NCI-H1105 (cell line): ENCODE results near the gene NDUFS3.
A peak's percentile ranks its signal among the peaks of the same experiment; 100 is the strongest.
"Not testable (repeated sequence)": the region's sequence is repeated elsewhere in the genome, so short reads cannot be mapped to it uniquely, and the experiment has no call there.

Experiments used
- DNase-seq: peaks from one replicate; lab custom pipeline; 2025; lab: John Stamatoyannopoulos, UW

NDUFS3 gene

DNA sequence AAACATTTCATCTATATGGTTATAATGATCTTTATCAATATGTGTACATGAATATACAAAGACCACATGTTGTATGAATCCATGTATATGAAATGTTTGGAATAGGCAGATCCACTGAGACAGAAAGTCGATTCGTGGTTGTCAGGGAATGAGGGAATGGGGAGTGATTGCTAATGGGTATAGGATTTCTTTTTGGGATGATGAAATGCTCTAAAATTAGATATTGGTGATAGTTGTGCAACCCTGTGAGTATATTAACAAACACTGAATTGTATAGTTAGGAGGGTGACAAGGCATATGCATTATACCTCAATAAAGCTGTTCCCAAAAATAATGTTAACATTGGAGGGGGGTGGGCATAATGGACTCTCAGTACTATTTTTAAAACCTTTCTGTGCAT lies 18.4 kb upstream of the NDUFS3 start:
- no peak for DNase-seq

DNA sequence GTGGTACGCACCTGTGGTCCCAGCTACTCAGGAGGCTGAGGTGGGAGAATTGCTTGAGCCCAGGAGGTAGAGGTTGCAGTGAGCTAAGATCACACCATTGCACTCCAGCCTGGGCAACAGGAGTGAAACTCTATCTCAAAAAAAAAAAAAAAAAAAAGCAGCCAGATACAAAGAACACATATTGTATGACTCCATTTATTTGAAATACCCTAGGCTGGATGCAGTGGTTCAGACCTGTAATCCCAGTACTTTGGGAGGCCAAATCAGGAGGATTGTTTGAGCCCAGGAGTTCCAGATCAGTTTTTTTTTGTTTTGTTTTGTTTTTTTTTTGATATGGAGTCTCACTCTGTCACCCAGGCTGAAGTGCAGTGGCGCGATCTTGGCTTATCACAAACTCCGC lies 16.5 kb upstream of the NDUFS3 start:
- DNase-seq: not testable (repeated sequence)

DNA sequence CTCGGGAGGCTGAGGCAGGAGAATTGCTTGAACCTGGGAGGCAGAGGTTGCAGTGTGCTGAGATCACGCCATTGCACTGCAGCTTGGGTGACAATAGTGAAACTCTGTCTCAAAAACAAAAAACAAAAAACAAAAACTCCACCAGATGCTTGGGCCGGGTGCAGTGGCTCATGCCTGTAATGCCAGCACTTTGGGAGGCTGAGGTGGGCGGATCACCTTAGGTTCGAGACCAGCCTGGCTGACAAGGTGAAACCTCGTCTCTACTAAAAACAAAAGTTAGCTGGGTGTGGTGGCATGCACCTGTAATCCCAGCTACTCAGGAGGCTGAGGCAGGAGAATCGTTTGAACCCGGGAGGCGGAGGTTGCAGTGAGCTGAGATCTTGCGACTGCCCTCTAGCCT lies 14.5 kb upstream of the NDUFS3 start:
- DNase-seq: not testable (repeated sequence)

DNA sequence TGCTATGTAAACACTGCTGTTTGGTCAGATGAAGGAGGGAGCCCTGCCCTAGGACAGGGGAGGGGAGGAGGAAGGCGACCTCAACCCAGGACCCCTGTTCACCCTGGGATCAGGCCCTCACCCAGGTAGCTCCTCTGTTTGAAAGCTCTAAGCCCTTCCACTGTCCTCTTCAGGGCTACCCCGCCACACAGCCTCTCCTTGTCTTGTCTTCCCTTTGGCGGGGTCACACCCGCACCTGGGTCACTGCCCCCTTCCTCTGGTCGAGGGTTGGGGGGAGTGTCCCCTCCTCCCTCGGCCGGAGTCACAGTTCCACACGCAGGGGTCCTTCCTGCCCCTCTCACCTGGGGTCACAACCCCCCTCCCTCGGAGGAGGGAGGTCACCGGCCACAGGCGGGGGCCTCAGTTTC lies 13.9 kb upstream of the NDUFS3 start:
- DNase-seq: no peak

DNA sequence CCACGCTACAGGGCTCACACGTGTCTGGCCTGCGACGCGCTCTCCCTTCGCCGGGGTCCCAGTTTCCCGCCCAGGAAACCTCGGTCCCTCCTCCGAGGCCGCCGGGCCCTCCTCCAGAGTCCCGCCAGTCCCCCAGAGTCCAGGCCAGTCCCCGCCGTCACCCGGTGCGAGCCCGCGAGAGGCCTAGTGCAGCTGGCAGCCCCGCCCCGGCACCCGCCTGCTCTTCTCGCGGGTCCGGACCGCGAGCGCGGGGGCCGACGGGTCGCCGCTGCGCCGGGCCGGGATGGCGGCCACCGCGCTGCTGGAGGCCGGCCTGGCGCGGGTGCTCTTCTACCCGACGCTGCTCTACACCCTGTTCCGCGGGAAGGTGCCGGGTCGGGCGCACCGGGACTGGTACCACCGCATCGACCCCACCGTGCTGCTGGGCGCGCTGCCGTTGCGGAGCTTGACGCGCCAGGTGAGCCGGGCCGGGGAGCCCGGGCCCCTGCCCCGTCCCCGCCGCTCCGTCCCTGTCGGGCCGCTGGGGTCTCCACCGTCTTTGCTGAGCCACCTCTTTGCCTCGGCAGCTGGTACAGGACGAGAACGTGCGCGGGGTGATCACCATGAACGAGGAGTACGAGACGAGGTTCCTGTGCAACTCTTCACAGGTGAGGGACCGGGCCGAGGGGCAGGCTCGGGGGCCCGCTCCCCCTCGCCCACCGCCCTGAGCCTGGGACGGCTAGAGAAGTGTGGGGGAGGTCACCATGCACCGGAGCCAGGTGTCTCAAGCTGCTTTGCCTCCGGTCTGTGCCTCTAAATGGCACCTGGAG lies 13.3 kb upstream of the NDUFS3 start, which contains the start of gene PTPMT1:
PTPMT1 (plus strand) TSS at position 260 of the 809 bp plus-strand sequence; CDS start at position 284, 24 bp downstream.
- peak; percentile 26 for DNase-seq

DNA sequence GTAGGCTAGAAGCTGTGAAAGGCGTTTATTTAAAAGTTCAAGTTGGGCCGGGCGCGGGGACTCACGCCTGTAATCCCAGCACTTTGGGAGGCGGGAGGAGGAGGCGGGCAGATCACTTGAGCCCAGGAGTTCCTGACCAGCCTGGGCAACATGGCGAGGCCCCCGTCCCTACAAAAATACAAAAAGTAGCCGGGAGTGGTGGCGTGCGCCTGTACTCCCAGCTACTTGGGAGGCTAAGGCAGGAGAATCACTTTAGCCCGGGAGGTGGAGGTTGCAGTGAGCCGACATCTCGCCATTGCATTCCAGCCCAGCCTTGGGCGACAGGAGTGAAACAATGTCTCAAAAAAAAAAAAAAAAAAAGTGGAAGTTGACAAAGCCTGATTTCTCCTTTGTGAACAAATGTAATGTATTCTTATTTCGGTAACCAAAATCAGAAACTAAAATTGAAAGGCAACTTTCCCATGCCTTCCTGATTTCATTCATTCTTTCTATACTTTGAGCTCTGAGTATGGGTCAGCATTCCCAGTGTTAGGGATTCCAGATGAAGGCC lies 12.7 kb upstream of the NDUFS3 start:
- DNase-seq: no peak

DNA sequence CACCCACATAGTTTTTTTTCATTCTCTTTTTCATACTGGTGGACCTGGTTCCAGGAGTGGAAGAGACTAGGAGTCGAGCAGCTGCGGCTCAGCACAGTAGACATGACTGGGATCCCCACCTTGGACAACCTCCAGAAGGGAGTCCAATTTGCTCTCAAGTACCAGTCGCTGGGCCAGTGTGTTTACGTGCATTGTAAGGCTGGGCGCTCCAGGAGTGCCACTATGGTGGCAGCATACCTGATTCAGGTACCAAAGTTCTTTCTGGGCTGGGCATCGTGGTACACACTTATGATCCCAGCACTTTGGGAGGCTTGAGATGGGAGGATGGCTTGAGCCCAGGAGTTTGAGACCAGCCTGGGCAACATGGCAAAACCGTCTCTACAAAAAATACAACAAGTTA lies 9.2 kb upstream of the NDUFS3 start:
- DNase-seq: no peak

DNA sequence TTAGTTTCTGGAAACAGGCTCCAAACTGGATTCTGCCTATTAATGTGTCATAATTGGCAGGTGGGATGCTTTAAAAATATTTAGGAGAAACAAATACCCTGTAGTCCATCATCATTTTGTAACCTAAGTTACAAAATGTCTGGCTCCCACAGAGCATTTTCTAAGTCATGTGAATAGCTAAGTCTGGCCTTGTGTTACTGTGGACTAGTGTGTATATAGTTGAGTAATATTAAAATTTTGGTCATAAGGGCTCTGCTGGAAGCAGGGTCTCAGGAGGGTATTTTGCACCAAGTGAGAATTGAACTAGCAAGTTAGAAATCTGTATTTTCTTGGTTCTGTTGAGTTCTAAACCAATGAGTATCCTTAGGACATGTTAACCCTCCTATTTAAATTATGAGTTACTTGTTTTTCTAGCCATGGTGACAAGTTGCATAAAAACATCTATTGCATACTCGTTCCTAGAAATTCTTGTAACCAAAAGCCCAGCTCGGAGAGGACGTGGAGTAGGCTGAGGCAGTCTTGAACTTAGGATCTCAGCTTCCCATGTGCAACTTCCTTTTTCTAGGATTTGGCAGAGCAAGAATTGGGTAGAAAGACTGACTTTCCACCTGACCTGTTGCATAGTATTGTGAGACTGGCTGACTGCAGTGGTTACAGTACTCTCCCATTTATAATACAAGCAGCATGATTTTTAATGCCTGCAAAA lies 8.1 kb upstream of the NDUFS3 start:
- no peak for DNase-seq

DNA sequence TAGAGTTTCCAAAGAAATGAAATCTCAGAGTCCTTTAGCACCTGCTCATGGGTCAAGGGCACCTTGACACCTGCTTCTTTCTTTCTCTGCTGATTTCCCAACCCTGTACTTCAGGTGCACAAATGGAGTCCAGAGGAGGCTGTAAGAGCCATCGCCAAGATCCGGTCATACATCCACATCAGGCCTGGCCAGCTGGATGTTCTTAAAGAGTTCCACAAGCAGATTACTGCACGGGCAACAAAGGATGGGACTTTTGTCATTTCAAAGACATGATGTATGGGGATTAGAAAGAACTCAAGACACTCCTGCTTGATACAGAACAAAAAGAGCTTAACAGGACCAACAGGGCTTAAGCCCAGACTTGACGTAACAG lies 7.5 kb upstream of the NDUFS3 start:
- no peak for DNase-seq

DNA sequence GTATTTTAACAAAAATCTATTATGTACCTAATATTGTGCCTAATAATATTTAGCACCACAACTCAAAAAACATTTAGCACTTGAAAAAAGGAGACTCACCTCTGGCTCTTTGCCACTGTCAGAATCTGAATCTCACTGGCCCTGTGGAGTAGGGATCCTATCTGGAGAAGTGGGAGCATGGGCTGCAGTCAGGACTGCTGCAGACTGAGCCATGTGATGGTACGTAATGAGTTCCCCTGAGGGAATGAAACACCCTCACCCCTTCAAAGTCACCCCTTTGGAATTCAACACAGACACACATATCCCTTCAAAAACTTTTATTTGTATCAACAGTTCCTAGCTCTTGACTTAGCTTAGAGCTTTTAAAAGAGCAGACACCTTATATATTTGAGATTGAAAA lies 7.0 kb upstream of the NDUFS3 start:
- DNase-seq: no peak

DNA sequence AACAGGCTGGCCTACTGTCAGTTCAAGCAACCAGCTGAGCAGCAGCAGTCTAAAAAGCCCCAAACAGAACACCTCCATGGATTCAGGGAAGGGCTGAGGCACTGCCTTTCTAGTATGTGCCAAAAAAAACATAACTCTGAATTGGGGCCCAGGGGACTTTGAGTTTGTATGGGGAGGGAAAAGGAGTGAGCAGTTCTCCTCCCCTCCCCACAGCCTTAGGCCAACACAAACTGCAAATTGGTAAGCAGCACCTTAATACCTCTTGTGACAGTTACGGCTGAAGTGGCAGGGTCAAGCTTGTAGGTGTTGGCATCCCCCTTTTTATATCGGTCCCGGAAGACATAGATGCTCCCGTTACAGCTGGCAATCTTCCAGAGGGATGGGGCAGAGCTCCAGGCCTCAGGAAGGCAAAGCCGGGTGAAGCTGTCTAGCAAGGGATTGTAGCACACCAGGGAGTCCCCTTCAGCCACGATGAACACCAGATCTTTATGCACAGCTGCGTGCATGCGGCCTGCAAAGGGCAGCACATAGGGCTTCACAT lies 6.1 kb upstream of the NDUFS3 start:
- DNase-seq: no peak

DNA sequence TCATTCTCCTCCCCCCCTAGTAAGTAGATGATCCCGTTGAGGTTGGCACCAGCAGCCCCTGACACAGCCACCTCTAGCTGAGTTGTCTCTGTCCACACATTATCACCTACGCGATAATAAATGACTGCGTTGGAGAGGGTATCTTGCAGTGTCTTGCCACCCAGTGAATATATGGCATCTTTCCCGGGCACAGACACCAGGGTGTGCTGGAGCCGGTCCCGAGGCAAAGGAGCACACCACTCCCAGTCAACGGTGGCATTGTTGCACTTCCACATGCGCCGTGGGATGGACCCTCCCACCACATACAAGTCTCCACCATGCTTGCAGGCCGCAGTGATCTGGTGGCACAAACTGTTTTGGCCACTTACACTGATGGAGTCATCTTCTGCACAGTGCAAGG lies 5.6 kb upstream of the NDUFS3 start:
- DNase-seq: no peak

DNA sequence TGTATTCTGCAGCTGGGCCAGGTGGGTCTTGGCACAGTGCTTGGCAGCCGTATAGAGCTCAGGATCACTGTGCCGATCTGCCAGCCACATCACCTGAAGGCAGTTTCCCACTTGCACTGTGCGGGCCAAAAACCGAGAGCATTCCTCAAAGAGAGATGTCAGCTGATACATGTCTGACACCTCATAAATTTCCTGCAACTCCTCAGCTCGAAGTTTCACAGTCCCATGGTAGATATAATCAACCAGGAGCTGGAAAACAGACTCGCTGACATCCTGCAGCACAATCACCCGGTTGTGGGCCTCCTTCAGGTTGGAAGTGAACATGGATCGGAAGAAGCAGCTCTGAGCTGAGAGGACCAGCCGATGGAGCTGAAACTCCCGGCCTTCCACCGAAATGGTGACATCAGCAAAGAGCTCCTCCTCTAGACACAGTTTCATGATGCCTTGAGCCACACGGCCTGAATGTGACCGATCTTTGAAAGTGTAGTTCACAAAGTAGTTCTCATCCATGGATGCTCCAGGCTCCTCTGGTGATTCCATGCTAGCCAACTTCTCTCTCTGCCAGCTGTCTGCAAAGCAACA lies 1.3 kb upstream of the NDUFS3 start:
- no peak for DNase-seq

DNA sequence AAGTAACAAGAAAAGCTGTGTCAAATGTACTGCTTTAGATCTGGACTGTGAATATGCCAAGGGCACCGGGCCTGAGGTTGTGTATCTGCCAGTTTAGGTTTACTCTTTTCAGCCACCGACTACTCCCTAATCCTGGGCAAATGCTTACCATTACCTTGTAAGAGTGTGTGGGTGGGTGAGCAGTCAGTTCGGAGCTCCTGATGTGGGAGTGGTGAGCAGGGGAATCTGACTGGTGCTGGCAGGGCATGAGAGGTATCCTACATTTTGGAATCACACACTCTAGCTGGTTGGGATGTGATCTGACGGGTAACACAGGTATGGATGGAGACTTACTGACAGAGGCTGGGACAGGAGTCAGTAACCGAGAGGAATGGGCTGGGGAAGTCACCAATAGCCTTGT lies 5.0 kb downstream of the NDUFS3 start:
- no peak for DNase-seq

DNA sequence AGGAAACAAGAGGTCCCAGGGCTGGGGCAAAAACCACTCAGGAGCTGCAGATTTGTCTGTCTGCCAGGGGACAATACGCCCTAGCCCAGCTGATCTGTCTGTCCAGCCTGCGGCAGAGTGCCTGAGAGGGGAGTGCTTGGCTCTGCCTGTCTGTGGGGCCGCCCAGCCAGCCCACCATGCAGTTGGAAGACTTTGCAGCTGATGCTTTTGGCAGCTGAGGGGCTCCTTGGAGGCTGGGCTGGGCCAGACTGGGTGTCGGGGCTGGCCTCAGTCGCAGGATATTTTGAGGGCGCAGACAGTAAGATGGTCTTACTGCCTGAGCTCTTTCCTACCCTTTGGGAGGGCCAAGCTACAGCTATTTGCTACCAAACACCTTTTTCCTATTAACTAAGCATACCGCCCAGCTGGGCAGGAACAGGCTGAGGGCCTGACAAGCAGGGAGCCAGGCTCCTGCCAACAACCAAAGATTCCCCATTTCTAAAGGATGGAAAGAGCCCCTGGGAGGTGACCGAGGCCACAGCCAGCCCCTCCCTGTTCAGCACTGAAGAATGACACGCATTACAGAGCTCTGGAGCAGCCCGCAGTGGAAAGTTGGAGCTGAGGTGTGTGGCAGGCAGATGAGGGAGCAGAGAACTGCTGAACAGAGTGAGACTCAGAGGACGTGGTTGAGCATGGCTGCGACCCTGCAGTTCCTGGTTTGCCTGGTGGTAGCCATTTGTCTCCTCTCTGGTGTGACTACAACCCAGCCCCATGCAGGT lies 7.4 kb downstream of the NDUFS3 start, which contains the start of gene FAM180B:
FAM180B (plus strand) TSS at position 581 of the 758 bp plus-strand sequence; CDS start at position 672, 91 bp downstream.
- DNase-seq: no peak

DNA sequence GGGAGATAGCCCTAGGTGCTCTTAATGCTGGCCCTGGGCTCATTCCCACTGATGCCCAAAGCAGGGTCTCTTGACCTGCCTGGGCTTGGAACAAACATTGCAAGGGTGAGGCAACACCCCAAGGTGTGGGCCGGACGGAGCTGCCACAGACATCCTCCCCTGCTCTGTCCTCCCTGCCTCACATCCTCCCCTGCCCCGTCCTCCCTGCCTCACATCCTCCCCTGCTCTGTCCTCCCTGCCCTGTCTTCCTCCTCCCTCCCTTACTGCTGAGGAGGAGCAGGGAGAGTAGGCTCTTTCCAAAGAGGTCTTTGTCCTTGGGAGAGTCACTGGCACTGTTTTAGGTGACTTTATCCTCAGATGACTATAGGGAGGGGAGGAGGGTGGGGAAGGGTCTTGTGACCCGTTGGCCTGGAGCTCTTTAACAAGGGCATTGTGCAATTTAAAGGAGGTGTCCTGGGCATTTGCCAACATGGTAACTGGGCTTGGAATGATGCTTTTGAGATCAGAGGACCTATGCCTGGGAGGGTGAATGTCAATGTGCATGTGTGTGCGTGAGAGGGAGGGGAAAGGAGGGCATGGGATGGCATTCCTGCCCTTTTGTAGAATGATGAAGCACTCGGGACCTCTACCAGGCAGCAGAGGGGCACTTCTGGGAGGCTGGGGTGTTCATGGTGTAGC lies 8.3 kb downstream of the NDUFS3 start:
- no peak for DNase-seq

DNA sequence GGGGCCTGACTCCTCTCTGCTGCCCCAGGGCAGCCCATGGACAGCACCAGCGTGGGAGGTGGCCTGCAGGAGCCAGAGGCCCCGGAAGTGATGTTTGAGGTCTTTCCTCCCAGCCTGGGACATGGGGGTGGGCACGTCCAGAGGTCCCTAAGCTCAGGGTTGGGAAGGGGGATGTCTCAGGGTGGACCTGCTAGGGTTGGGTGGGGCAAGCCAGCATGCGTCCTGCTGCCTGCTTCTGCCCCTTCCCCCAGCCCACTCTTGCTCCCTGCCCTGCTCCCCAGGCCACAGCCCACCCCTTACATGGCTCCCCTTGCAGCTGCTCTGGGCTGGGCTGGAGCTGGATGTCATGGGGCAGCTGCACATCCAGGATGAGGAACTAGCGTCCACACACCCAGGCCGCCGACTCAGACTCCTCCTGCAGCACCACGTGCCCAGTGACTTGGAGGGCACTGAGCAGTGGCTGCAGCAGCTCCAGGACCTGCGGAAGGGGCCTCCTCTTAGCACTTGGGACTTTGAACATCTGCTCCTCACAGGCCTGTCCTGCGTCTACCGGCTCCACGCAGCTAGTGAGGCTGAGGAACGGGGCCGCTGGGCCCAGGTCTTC lies 9.0 kb downstream of the NDUFS3 start:
- no peak for DNase-seq

DNA sequence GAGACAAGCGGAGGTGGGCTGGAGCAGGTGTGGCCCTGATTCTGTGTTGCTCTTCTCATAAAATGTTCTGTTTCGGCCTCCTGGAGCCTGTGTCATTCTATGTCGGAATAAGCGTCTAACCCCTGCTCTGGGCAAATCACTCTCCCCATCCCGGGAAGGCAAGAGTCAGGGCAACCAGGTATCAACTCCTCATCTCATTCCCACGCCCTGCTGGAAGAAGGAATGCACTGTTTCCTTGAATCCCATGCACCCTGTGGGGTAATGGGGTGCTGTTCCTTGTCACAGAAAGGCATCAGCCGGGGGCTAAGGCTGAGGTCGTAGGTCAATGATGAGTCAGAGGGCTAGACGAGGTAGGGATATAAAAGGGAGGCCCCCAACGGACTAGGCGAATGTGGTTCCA lies 10.2 kb downstream of the NDUFS3 start:
- no peak for DNase-seq

DNA sequence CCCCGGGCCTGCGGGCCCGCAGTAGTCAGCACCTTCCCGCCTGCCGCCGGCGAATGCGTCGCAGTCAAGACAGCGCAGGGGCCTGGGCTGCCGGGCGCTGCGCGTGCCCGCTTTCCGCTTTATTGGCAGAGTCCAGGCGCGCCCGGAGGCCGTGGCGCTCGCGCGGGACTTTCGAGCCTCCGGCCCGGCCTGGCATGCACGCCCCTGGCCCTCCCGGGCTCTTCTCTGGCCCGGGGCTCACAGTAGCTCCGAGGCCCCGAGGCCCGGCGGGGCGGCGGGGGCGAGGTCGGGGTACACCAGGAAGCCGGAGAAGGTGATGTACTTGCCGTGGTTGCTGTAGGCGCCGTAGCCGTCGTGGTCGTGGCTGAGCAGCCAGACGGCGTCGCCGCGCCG lies 10.7 kb downstream of the NDUFS3 start:
- no peak for DNase-seq

DNA sequence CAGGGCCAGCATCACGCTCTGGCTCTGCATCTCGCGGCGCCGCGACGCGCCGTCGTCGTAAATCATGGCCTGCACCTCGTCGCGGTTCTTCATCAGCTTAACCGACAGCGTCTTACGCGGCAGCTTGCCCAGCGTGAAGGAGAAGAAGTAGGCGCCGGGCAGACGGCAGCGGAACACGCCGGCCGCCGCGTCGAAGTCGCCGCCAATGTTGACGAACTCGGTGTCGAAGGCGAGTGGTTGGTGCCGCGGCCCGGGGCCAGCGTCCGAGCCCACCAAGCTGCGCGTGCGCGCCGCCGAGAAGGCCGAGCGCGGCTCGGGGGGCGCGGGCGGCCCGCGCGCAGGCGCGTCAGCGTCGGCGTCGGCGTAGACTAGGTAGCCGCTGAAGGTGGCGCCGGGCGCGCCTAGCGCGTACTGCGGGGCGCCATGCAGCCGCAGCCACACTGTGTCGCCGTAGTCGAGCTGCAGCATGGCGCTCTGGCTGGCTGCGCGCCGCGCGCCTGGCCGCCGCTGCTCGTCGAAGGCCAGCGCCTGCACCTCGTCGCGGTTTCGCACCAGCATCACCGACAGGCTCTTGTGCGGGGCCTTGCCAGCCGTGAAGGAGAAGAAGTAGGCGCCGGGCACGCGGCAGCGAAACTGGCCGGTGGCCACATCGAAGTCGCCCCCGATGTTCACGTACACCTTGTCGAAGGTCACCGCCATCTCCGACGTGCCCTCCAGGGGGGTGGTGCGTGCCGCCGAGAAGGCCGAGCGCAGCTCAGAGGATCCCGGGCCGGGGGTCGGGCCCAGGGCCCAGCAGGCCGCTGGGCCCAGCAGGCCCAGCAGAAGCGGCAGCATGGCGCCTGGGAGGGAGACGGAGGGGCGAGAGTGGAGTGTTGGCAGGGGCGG lies 11.3 kb downstream of the NDUFS3 start:
- DNase-seq: no peak
